C4-2B (cell line): ENCODE measurements around the gene TMEM238L.

Experiments used
- CTCF ChIP-seq: fragments of 450-650 bp; conservative IDR thresholded peaks from 2 replicates; pipeline ENCODE4 v1.5.1; 2017; ENCODE audit warnings: mild to moderate bottlenecking
- ZFX ChIP-seq: fragments of 450-650 bp; IDR thresholded peaks from 2 replicates; pipeline ENCODE4 v1.6.1; 2017

GRCh38 chr17:10756185-10756584, 47.7 kb downstream of the TMEM238L start:
- TF ChIP-seq CTCF (no peak), ZFX (no peak)
